Upper lobe of left lung (tissue), 4 donors: ENCODE data around the gene EPGN.
"Not testable (repeated sequence)": the region's sequence is repeated elsewhere in the genome, so short reads cannot be mapped to it uniquely, and the experiment has no call there.

Experiments used
- POLR2A ChIP-seq, 4 donors: fragments of 450-650 bp; IDR thresholded peaks; one replicate each; pipeline ENCODE4 v1.5.1; 2016 to 2017; ENCODE audit warnings: antibody characterized with exemption in 4 of 4, mild to moderate bottlenecking in 2 of 4
- POLR2AphosphoS5 ChIP-seq, 2 donors: sonication (generic); formaldehyde crosslinking; IDR thresholded peaks; one replicate each; pipeline ENCODE4 v1.5.1; 2017; ENCODE audit warnings: antibody characterized with exemption in 2 of 2
- TF ChIP-seq, protein P1 (sequence below), 6 experiments: fragments of 450-650 bp in 4 of 6; fragments of 200-600 bp in 2 of 6; sonication (generic) in 2 of 6; IDR thresholded peaks; one replicate each; pipeline ENCODE4 v1.5.1; 2016 to 2019; ENCODE audit warnings: antibody characterized with exemption in 6 of 6

DNA sequence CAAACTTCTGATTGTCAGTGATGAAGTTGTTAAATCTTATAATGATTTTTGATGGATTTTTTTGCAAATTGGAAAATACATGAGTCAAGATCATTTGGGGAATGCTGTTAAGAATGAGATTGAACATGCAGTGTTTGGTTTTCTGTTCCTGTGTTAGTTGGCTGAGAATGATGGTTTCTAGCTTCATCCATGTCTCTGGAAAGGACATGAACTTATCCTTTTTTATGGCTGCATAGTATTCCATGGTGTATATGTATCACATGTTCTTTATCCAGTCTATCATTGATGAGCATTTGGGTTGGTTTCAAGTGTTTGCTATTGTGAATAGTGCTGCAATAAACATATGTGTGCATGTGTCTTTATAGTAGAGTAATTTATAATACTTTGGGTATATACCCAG lies 32.2 kb downstream of the EPGN start:
- TF ChIP-seq POLR2A, POLR2AphosphoS5 (IDR thresholded peaks at IDR 0.05): not testable (repeated sequence)
- TF ChIP-seq, protein P1, sequence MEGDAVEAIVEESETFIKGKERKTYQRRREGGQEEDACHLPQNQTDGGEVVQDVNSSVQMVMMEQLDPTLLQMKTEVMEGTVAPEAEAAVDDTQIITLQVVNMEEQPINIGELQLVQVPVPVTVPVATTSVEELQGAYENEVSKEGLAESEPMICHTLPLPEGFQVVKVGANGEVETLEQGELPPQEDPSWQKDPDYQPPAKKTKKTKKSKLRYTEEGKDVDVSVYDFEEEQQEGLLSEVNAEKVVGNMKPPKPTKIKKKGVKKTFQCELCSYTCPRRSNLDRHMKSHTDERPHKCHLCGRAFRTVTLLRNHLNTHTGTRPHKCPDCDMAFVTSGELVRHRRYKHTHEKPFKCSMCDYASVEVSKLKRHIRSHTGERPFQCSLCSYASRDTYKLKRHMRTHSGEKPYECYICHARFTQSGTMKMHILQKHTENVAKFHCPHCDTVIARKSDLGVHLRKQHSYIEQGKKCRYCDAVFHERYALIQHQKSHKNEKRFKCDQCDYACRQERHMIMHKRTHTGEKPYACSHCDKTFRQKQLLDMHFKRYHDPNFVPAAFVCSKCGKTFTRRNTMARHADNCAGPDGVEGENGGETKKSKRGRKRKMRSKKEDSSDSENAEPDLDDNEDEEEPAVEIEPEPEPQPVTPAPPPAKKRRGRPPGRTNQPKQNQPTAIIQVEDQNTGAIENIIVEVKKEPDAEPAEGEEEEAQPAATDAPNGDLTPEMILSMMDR (IDR thresholded peaks at IDR 0.05) = not testable (repeated sequence)
